HepG2 (cell line): ENCODE data around the gene HLA-DOA. TPM values are rescaled to one million over a fixed set of nuclear protein-coding genes. Genes with fewer than 3 reads are reported as not detected.
A peak's percentile ranks its signal among the peaks of the same experiment; 100 is the strongest.

ENCODE experiments used
- AHR ChIP-seq: IDR thresholded peaks from 2 replicates; pipeline ENCODE4 v1.6.1; 2018; ENCODE audit warnings: missing genetic modification reagents, missing compliant biosample characterization
- FOXO1 ChIP-seq: sonication (generic); formaldehyde crosslinking; IDR thresholded peaks from 2 replicates; pipeline ENCODE4 v1.4.0; 2020; ENCODE audit warnings: missing genetic modification reagents
- GLI4 ChIP-seq: sonication (generic); formaldehyde crosslinking; IDR thresholded peaks from 2 replicates; pipeline ENCODE4 v1.5.1; 2020; ENCODE audit warnings: missing genetic modification reagents, mild to moderate bottlenecking, moderate library complexity, borderline replicate concordance
- IRF2 ChIP-seq: IDR thresholded peaks from 2 replicates; pipeline ENCODE4 v1.6.1; 2018; ENCODE audit warnings: missing genetic modification reagents, missing compliant biosample characterization
- JUNB ChIP-seq: sonication (generic); formaldehyde crosslinking; IDR thresholded peaks from 2 replicates; pipeline ENCODE4 v1.8.0; 2022; ENCODE audit warnings: missing genetic modification reagents, mild to moderate bottlenecking, borderline replicate concordance
- KLF11 ChIP-seq: IDR thresholded peaks from 2 replicates; pipeline ENCODE4 v1.6.1; 2016; ENCODE audit warnings: missing compliant biosample characterization
- KLF12 ChIP-seq: sonication (generic); formaldehyde crosslinking; IDR thresholded peaks from 2 replicates; pipeline ENCODE4 v1.4.0; 2020; ENCODE audit warnings: missing genetic modification reagents, borderline replicate concordance
- MYC ChIP-seq: sonication (generic); formaldehyde crosslinking; IDR thresholded peaks from 2 replicates; pipeline ENCODE4 v1.9.0; 2021; ENCODE audit warnings: missing genetic modification reagents, borderline replicate concordance
- NFKB2 ChIP-seq: sonication (generic); formaldehyde crosslinking; IDR thresholded peaks from 2 replicates; pipeline ENCODE4 v1.4.0; 2020; ENCODE audit warnings: missing genetic modification reagents, borderline replicate concordance
- RFX1 ChIP-seq: fragments of 450-650 bp; IDR thresholded peaks from 2 replicates; pipeline ENCODE4 v1.6.1; 2017
- SMARCC2 ChIP-seq: fragments of 450-650 bp; IDR thresholded peaks from 2 replicates; pipeline ENCODE4 v1.6.1; 2017; ENCODE audit warnings: antibody characterized with exemption, mild to moderate bottlenecking
- SP2 ChIP-seq: sonication (generic); formaldehyde crosslinking; IDR thresholded peaks from 2 replicates; pipeline ENCODE4 v1.5.1; 2020; ENCODE audit warnings: mild to moderate bottlenecking, missing genetic modification reagents
- SRSF4 ChIP-seq: fragments of 200-400 bp; formaldehyde crosslinking; IDR thresholded peaks from one replicate; pipeline ENCODE4 v1.6.1; 2018; ENCODE audit warnings: mild to moderate bottlenecking, low read depth, low read length, moderate library complexity; ENCODE audit not compliant: poor library complexity, severe bottlenecking
- ZBTB21 ChIP-seq: sonication (generic); formaldehyde crosslinking; IDR thresholded peaks from 2 replicates; pipeline ENCODE4 v1.4.0; 2020; ENCODE audit warnings: missing genetic modification reagents
- ZBTB3 ChIP-seq: sonication (generic); formaldehyde crosslinking; IDR thresholded peaks from 2 replicates; pipeline ENCODE4 v1.4.0; 2020; ENCODE audit warnings: low read depth, mild to moderate bottlenecking, moderate library complexity, missing genetic modification reagents, borderline replicate concordance
- ZFP41 ChIP-seq: sonication (generic); formaldehyde crosslinking; IDR thresholded peaks from 2 replicates; pipeline ENCODE4 v1.4.0; 2020; ENCODE audit warnings: mild to moderate bottlenecking, missing genetic modification reagents, borderline replicate concordance
- ZNF367 ChIP-seq: sonication (generic); formaldehyde crosslinking; IDR thresholded peaks from 2 replicates; pipeline ENCODE4 v1.4.0; 2020; ENCODE audit warnings: missing genetic modification reagents, borderline replicate concordance
- ZNF749 ChIP-seq: sonication (generic); formaldehyde crosslinking; IDR thresholded peaks from 2 replicates; pipeline ENCODE4 v1.8.0; 2022; ENCODE audit warnings: mild to moderate bottlenecking, missing genetic modification reagents, moderate library complexity, borderline replicate concordance
- ZNF766 ChIP-seq: sonication (generic); formaldehyde crosslinking; IDR thresholded peaks from 2 replicates; pipeline ENCODE4 v1.5.0; 2020; ENCODE audit warnings: missing genetic modification reagents, borderline replicate concordance
- ZNF891 ChIP-seq: sonication (generic); formaldehyde crosslinking; IDR thresholded peaks from 2 replicates; pipeline ENCODE4 v1.5.0; 2020; ENCODE audit warnings: mild to moderate bottlenecking, missing genetic modification reagents
- polyA plus RNA-seq, 8 experiments: library from polyadenylated mRNA; depleted of rRNA in 3 of 8; stranded (reverse) in 7 of 8; unstranded in 1 of 8; fragments of >200 nt; fragmentation: Illumina TruSeq in 4 of 8; extraction: Trizol in 4 of 8; gene quantifications; 2 replicates each; pipeline versions ENCODE4 v1.2.1 to v1.2.3, GENCODE V29; 2011 to 2016; ENCODE audit warnings: low read depth in 4 of 8, missing spikeins in 1 of 8, mixed read lengths in 1 of 8; ENCODE audit not compliant: insufficient read depth in 1 of 8
- total RNA-seq, 5 experiments: library from RNA; depleted of rRNA; stranded (reverse); fragments of >200 nt; fragmentation: Illumina TruSeq; extraction: Trizol; gene quantifications; 2 replicates each; pipeline ENCODE4 v1.2.3, GENCODE V29; 2016; ENCODE audit warnings: low read depth in 1 of 5
- TF ChIP-seq, protein P1 (sequence below): IDR thresholded peaks from 2 replicates; pipeline ENCODE4 v1.6.1; 2016
- TF ChIP-seq, protein P2 (sequence below): IDR thresholded peaks from 2 replicates; pipeline ENCODE4 v1.6.1; 2018; ENCODE audit warnings: missing genetic modification reagents, mild to moderate bottlenecking, missing compliant biosample characterization
- TF ChIP-seq, protein P3 (sequence below): sonication (generic); formaldehyde crosslinking; IDR thresholded peaks from 2 replicates; pipeline ENCODE4 v1.4.0; 2020; ENCODE audit warnings: missing genetic modification reagents, borderline replicate concordance

The HLA-DOA gene
- total and polyA plus RNA-seq, 2 of the 13 experiments (the other 11 are each of a cell fraction or from before 2014, with no cell fraction given), result 0.03 to 0.09 TPM

DNA sequence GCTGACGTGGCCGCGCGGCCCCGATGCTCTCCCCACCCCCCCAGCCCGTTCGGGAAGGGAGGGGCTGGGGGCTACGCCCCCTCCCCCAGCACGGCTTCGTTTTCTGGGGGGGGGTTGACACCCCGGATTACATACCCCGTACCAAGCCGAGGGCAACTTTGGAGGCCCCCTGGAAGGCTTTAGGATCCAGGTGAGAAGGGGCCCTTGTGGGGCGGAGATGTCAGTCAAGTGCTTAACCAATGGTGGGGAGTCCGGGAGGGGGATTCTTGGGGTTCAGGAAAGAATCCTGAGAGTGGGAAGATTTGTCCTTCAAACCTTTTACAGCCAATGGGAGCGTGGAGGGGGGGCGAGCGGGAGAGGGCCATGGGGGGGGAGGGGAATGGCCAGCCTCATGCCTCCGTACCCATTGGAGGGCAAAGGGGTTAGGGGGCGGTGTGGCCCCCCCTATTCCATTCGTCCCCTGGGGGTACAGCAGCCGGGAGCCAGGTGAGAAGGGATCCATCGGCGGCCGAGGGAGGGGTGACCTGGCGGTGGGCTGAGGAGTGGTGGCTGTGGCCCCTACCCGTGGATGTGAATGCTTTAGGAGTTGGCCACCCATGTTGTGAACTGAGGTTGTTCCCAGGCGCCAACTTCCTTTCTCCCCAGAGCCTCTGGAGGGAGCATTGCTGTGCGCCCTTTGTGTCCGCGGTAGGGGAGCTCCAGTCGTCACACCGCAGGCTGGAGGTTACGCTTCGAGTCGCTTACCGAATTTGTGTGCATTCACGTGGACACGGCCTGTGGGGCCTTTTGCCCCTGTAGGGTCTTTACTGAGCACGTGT lies 40.3 kb downstream of the HLA-DOA start (continued):
- TF ChIP-seq ZNF749 (CRISPR knock-in tag) (peak; percentile 19; the same call in 1 of the 2 replicates), SMARCC2 (no peak), JUNB (CRISPR knock-in tag) (no peak; the same call in 1 of the 2 replicates), KLF12 (CRISPR knock-in tag) (no peak; the same call in 1 of the 2 replicates), SP2 (peak; percentile 36), RFX1 (no peak), ZNF766 (peak; percentile 80), FOXO1 (CRISPR knock-in tag) (0 out of 2 replicates have a peak, but pooled peaks have one; percentile 47), ZFP41 (CRISPR knock-in tag) (no peak), IRF2 (CRISPR knock-in tag) (no peak; the same call in none of the 2 replicates), AHR (CRISPR knock-in tag) (no peak), ZBTB21 (CRISPR knock-in tag) (no peak), NFKB2 (CRISPR knock-in tag) (peak; percentile 79), ZNF891 (CRISPR knock-in tag) (no peak), KLF11 (CRISPR knock-in tag) (no peak), ZNF367 (CRISPR knock-in tag) (no peak), GLI4 (CRISPR knock-in tag) (no peak), MYC (CRISPR knock-in tag) (peak; percentile 86), ZBTB3 (CRISPR knock-in tag) (no peak), SRSF4 (no peak)
- TF ChIP-seq, protein P1, sequence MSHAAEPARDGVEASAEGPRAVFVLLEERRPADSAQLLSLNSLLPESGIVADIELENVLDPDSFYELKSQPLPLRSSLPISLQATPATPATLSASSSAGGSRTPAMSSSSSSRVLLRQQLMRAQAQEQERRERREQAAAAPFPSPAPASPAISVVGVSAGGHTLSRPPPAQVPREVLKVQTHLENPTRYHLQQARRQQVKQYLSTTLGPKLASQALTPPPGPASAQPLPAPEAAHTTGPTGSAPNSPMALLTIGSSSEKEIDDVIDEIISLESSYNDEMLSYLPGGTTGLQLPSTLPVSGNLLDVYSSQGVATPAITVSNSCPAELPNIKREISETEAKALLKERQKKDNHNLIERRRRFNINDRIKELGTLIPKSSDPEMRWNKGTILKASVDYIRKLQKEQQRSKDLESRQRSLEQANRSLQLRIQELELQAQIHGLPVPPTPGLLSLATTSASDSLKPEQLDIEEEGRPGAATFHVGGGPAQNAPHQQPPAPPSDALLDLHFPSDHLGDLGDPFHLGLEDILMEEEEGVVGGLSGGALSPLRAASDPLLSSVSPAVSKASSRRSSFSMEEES (CRISPR knock-in tag), result peak; percentile 48; the same call in 1 of the 2 replicates
- TF ChIP-seq, protein P2, sequence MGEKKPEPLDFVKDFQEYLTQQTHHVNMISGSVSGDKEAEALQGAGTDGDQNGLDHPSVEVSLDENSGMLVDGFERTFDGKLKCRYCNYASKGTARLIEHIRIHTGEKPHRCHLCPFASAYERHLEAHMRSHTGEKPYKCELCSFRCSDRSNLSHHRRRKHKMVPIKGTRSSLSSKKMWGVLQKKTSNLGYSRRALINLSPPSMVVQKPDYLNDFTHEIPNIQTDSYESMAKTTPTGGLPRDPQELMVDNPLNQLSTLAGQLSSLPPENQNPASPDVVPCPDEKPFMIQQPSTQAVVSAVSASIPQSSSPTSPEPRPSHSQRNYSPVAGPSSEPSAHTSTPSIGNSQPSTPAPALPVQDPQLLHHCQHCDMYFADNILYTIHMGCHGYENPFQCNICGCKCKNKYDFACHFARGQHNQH, result peak; percentile 4; the same call in 1 of the 2 replicates
- TF ChIP-seq, protein P3, sequence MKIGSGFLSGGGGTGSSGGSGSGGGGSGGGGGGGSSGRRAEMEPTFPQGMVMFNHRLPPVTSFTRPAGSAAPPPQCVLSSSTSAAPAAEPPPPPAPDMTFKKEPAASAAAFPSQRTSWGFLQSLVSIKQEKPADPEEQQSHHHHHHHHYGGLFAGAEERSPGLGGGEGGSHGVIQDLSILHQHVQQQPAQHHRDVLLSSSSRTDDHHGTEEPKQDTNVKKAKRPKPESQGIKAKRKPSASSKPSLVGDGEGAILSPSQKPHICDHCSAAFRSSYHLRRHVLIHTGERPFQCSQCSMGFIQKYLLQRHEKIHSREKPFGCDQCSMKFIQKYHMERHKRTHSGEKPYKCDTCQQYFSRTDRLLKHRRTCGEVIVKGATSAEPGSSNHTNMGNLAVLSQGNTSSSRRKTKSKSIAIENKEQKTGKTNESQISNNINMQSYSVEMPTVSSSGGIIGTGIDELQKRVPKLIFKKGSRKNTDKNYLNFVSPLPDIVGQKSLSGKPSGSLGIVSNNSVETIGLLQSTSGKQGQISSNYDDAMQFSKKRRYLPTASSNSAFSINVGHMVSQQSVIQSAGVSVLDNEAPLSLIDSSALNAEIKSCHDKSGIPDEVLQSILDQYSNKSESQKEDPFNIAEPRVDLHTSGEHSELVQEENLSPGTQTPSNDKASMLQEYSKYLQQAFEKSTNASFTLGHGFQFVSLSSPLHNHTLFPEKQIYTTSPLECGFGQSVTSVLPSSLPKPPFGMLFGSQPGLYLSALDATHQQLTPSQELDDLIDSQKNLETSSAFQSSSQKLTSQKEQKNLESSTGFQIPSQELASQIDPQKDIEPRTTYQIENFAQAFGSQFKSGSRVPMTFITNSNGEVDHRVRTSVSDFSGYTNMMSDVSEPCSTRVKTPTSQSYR (CRISPR knock-in tag), result peak; percentile 88
